HG03469 (cell line): ENCODE results near the gene ATP8A1.

ENCODE experiments used
- ATAC-seq: cut with Tn5 transposase; IDR thresholded peaks from one replicate; pipeline ENCODE4 v1.9.1; 2021; ENCODE audit warnings: mild to moderate bottlenecking, moderate library complexity, moderate number of reproducible peaks; ENCODE audit not compliant: unreplicated experiment

The ATP8A1 gene

DNA sequence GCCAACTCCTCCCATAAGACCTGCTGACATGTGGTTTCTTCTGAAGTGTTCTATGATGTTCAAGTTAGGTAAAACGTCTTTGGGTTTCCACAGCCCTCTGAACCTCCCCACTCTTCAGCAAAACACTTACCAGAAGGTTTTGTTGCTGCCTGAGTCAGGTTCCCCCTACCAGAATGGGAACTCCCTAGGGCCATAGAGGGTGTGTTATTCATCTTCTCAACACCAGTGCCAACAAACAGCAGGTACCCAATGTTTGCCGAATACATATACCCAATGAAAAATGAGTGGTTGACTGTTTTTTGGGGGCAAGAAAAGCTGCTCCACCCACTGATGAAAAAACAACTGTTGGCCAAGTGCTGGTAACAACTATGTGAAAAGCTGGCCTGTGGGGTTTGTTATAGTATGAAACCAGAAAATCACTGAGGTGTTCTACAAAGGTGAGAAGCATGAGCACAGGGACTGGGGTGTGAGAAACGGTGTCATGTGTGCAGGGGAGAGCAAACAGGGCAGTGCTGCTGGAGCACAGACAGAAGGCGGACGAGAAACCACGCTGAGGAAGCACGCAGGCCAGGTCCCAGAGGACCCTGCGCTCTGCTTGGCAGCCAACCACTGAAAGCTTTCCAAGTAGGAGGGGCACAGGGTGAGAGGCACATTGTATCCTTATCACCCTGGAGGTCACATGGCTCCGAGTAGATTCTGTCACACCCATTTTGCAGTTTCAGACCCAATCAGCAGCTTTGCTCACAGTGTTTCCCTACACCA, 28.8 kb downstream of the ATP8A1 start:
- ATAC-seq = peak; percentile 87

DNA sequence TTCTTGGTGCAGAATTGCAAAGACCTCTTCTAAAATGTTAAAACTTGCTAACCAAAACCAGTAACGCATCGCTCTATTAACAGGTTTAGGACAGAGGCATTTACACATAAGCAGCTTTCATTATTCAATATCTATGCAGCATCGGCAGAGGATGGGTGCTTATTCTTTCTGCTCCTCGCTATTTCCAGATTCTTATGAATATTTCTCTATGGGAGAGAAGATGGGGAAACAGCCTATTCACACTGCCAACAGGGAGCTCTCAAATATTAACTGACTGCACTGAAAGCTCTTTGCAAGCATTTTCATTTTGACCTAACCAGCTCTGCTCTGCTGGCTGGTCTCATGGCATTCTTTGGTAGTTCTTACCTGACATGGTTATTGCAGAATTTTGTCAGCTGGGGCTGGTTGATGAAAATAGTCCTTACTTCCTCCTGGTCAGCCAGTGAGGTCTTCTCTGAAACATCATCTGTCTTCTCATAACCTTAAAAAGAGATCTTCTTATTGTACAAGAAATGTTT, 30.2 kb downstream of the ATP8A1 start:
- no peak for ATAC-seq

GRCh38 chr4:42625329-42625728, 31.6 kb downstream of the ATP8A1 start:
- ATAC-seq = no peak

GRCh38 chr4:42624551-42624950, 32.4 kb downstream of the ATP8A1 start:
- no peak for ATAC-seq

DNA sequence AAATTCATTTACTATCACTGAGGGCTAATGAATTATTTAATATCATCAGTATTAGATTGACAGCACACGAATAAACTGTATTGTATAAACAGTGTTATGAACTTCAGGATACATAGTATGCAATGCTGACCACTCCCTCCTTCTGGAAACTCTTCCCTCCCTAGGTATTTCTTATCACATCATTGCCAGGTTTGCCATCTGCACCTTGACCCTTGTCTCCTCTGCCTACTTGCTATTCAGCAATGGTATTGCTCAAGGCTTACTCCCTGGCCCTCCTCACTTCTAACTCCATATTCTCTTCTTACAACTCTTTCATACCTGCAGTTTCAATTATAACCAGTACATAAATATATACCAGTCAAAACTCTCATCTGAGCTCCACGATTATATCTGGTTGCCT, 38.9 kb downstream of the ATP8A1 start:
- ATAC-seq = no peak

- ATAC-seq = no peak
These were observed 39.9 kb downstream of the ATP8A1 start for GRCh38 chr4:42617030-42617429.

- no peak for ATAC-seq
These were observed 40.3 kb downstream of the ATP8A1 start for GRCh38 chr4:42616572-42616971.

- ATAC-seq = no peak
These were observed 41.7 kb downstream of the ATP8A1 start for GRCh38 chr4:42615131-42615763.

- no peak for ATAC-seq
These were observed 44.0 kb downstream of the ATP8A1 start for GRCh38 chr4:42612898-42613297.

DNA sequence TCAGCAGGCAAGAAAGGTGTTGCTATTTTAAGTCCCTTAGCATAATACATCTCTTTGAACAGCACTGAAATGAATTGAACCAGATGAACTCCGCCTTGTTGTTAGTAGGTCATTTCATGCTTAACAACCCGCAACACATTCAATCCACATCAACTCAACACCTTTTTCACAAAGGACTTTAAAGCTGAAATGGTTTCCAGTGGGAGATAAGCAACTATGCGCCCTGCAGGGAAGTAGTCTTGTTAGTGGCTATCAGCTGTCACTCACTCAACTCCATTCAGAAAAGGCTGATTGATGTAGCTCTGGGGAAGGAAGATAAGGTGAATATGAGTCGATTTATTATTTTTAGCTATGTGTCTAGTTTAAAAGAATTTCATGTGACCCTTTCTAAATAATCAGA, 46.0 kb downstream of the ATP8A1 start:
- ATAC-seq = no peak

DNA sequence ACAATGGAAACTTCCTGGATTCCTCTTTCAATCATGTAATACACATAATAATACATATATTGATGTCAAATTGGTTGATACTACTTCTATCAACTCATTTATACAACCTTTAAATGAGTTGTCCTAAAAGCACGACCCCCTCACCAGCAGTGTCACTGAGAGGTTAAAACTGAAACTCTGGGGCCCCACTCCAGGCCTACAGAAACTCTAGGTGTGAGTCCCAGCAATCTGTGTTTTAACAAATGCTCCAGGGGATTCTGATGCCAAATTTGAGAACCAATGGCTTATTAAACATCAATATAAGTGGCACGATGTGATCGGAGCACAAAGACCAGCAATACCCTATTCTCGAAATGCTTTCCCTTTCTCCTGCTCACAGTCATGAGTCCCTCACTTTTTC, 47.9 kb downstream of the ATP8A1 start:
- no peak for ATAC-seq

DNA sequence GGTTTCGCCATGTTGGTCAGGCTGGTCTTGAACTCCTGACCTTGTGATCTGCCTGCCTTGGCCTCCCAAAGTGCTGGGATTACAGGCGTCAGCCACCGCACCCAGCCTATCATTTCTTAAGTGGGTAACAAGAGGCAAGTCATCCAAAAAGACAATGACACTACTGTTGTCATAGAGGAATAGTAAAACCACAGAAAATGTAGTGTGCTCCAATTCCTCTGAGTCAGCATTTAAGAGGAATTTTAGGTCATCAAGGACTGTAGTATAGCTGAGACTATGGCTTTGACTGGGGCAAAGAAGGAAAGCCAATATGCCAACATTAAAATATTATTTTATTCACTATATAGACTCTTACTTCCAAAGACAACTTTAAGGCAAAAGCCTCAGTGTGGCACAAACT, 48.4 kb downstream of the ATP8A1 start:
- ATAC-seq = no peak

- no peak for ATAC-seq
These were observed 49.7 kb downstream of the ATP8A1 start for GRCh38 chr4:42607011-42607726.

DNA sequence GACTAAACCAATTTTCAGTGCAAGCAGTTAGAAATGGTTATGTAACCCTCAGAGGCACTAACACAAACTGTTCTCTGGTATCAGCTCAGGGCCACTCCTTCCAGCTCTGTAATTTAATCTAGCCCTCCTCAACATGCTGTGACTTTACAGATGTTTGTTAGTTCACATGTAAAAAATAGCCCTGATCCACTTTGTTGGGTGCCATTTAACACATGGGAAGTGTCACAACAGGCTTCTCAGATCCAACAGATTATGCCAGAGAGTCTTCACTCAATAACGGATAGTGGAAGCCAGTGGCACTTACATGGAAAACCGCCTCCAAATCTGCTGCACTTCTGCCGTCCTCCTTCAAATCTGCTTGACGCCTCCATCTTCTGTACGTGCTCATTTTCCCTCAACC, 51.6 kb downstream of the ATP8A1 start:
- no peak for ATAC-seq

DNA sequence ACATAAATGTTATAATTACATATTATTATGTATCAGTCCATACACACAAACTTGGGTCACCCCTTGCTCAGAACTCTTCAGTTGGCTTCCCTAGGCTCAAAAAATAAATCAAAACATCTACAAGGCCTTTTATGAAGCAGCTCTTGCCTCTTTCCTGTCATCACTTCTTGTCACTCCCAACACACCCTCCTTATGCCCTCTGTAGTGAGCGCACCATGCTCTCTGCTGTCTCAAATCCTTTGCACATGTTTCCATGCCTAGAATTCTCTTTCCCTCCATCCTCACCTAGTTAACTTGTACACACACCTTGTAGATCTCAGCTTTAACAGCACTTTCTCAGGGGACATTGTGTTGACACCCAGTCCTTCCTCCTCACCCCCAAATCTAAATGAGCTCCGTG, 53.0 kb downstream of the ATP8A1 start:
- ATAC-seq = no peak

- ATAC-seq = no peak
These were observed 56.3 kb downstream of the ATP8A1 start for GRCh38 chr4:42600578-42600977.

DNA sequence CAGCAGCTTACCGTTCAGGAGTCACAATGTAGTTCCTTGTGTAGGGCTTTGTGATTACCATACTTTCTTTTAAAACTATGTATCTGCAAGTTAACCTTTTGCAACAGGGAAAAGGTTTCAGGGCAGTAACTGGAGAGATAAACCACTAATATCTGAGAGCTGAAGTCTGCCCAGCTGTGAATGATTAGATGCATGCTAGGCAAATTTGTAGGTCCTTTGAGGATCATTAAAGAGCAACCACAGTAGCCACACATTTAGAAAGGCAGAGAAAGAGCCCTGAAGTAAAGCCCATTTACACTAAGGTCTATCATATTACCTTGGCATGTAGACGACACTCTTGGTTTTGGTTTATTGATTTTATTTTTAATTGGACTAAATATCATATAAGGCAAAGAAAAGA, 60.0 kb downstream of the ATP8A1 start:
- peak; percentile 71 for ATAC-seq

- ATAC-seq = no peak
These were observed 62.0 kb downstream of the ATP8A1 start for GRCh38 chr4:42594888-42595287.

GRCh38 chr4:42588909-42589308, 68.0 kb downstream of the ATP8A1 start:
- no peak for ATAC-seq

DNA sequence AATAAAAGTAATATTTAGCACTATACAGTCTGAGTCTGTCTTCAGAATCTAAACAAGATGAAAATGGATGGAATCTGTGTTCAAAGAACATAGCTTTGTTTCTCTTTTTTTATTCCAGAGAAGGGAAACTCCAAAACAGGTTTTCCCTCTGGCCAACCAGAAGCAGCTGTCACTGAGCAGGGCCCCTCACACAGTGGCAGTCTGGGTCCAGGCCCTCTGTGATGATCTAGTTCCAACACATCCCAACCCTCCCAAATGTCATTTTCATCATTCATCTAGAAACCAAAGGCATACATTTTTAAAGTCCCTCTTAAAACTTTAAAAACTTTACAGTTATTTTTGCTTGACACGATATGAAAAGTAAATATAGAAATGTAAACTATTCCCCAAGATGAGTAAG, 70.1 kb downstream of the ATP8A1 start:
- no peak for ATAC-seq

DNA sequence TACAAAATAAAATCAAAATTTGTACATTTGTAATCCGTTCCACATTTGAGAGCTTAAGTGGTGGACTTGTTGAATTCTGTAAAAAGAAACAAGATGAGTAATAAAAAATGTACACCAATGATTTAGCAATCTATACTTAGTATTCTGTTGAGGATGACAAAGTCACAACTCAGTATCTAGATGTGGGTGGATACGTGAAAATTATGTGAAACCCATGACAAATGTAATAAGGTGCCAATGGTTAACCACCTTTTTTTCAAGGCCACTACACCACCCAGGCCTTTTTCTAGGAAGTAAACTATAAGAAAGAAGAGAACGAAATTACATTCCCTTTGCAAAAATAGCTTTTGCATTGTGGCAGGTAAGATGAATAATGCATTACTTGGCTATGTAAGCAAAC, 77.0 kb downstream of the ATP8A1 start:
- ATAC-seq = no peak

- no peak for ATAC-seq
These were observed 78.7 kb downstream of the ATP8A1 start for GRCh38 chr4:42578187-42578586.
